ENCODE data around the gene ARMC7.

GRCh38 chr17:75067856-75068255 is 41.9 kb upstream of the ARMC7 start:
- TF ChIP-seq CTCF (IDR thresholded peaks at IDR 0.05 in 2 of 3, conservative IDR thresholded peaks at IDR 0.05 in 1 of 3; ENCODE audit: control insufficient read depth in 2 of 3, extremely low read depth in 1 of 3, insufficient read depth in 1 of 3, low read depth in 3 of 3, low read length in 3 of 3) (no peak), HCFC1 (IDR thresholded peaks at IDR 0.05; ENCODE audit: low read length) (no peak), ZNF274 (IDR thresholded peaks at IDR 0.05; ENCODE audit: insufficient read depth, insufficient read length) (no peak), POLR2AphosphoS5 (IDR thresholded peaks at IDR 0.05; ENCODE audit: low read length) (no peak), REST (IDR thresholded peaks at IDR 0.05; ENCODE audit: low read depth, low read length) (no peak)

All from GM12878 (cell line).